Stimulated activated CD8-positive, alpha-beta memory T cell treated with anti-CD3 and anti-CD28 coated beads, Interleukin-4, amount 100 ng/mL, for 24 hours (primary cell): ENCODE results near the gene RCC1.
"Not testable (repeated sequence)": the region's sequence is repeated elsewhere in the genome, so short reads cannot be mapped to it uniquely, and the experiment has no call there.

Experiments
- DNase-seq: peaks from one replicate; pipeline ENCODE4 v3.0.0-alpha.2; 2020; ENCODE audit warnings: low read depth

The RCC1 gene

DNA sequence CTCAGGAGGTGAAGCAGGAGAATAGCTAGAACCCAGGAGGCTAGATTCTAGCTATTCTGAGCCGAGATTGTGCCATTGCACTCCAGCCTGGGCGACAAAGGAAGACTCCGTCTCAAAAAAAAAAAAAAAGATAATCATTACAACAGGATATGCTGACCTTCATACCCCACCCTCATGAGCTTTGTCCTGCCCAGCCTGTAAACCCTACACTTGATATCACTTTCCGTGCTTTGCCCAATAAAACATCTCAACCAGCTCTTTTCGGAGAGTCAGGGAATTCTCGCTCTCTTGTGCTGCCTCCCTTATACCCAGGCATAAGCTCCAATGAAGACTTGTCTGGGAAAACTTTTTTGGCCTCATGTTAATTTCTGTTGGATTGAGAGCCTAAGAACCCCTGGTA, 45.5 kb downstream of the RCC1 start:
- no peak for DNase-seq

DNA sequence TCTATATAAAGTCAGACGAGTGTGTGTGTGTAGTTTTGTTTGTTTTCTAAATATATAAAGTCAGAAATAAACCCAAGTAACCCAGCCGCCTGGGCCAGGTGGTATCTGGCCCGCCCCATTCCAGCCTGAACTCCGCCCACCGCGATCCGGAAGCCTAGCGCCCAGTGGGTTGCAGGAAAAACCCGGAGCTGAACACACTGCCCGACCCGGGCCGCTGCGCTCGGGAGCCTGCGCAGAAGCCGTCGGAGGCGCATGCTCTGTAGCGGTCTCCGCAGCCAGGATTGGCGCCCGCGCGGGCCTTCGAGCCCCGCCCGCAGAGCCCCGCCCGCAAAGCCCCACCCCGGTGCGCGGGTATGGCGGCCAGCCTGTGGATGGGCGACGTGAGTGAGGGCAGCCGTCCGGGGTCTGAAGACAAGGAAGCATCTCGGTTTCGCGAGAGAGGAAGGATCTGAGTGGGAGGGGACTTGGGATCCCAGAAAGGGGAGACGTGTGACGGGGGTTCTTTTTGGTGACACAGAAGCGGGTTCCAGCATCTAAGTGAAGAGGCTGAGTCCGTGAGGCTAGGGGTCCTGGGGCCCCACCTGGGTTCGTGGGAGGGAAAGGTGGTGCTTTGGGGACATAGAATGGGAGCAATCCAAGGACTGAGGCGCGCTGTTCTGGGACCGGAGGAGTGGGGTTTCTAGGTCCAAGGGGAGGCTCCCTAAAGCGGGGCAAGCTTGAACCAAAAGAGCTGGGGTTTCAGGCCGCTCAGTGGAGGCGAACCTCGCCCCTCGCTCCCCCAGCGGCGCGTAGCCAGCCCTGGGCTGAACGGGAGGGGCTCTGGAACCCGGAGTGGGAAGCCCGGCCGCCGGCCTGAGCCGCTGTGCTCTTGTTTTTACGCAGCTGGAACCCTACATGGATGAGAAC, 47.2 kb downstream of the RCC1 start, which contains the start of gene TRNAU1AP:
Gene TRNAU1AP, plus strand, starts transcription at position 328 of the 906 bp plus-strand sequence. Its CDS starts 26 bp downstream, at position 354.
- peak; percentile 96 for DNase-seq

GRCh38 chr1:28560886-28561285, 55.0 kb downstream of the RCC1 start:
- no peak for DNase-seq

- DNase-seq = no peak
Observed at GRCh38 chr1:28564310-28564709, 58.5 kb downstream of the RCC1 start.

GRCh38 chr1:28565040-28565439, 59.2 kb downstream of the RCC1 start:
- no peak for DNase-seq

- DNase-seq = no peak
Observed at GRCh38 chr1:28565726-28566125, 59.9 kb downstream of the RCC1 start.

DNA sequence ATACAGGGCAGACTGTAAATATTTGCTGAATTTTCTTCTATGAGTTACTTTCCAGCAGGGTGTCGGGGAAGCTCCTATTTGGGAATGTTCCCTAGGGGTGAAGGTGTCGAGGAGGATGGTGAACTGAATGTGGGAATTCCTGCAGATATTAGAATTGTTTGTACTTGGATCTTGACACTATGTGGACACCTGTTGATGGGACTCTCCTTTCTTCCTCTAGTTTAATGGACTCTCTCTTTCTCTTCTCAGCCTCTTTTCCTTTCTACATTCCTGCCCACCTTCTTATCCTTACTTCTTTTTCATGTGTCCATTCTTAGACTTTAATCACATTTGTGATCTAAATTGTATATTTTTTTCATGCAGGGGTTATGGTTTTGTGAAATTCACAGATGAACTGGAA, 61.1 kb downstream of the RCC1 start:
- no peak for DNase-seq

DNA sequence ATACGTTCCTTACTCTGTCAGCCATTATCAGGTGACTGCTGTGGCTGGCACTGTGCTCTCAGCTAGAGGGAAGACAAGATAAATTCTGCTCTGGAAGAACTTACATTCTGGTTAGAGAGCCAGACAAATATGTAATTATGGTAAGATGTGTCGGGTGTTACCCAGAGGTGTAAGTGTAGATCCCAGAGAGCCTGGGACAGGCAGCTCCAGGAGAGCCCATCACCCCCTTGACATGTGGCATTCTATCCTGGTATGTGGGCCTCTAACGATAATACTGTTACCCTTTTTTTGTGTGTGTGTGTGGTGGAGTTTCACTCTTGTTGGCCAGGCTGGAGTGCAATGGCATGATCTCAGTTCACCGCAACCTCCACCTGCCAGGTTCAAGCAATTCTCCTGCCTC, 66.1 kb downstream of the RCC1 start:
- no peak for DNase-seq

DNA sequence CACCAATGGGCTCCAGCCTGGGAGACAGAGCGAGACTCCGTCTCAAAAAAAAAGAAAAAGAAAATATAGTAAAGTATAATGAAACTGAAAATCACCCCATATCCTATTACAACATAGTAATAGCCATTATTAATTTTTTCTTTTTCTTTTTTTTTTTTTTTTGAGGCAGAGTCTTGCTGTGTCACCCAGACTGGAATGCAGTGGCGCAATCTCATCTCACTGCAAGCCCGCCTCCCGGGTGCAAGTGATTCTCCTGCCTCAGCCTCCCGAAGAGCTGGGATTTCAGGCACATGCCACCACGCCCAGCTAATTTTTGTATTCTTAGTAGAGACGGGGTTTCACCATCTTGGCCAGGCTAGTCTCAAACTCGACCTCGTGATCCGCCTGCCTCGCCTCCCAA, 67.0 kb downstream of the RCC1 start:
- DNase-seq = not testable (repeated sequence)

DNA sequence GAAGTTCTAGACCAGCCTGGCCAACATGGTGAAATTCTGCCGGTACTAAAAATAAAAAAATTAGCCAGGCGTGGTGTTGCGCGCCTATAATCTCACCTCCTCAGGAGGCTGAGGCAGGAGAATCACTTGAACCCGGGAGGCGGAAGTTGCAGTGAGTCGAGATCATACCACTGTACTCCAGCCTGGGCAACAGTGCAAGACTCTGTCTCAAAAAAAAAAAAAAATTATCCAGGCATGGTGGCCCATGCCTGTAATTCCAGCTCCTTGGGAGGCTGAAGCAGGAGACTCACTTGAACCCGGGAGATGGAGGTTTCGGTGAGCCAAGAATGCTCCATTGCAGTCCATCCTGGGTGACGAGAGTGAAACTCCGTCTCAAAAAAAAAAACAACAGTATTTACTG, 67.7 kb downstream of the RCC1 start:
- DNase-seq = no peak

DNA sequence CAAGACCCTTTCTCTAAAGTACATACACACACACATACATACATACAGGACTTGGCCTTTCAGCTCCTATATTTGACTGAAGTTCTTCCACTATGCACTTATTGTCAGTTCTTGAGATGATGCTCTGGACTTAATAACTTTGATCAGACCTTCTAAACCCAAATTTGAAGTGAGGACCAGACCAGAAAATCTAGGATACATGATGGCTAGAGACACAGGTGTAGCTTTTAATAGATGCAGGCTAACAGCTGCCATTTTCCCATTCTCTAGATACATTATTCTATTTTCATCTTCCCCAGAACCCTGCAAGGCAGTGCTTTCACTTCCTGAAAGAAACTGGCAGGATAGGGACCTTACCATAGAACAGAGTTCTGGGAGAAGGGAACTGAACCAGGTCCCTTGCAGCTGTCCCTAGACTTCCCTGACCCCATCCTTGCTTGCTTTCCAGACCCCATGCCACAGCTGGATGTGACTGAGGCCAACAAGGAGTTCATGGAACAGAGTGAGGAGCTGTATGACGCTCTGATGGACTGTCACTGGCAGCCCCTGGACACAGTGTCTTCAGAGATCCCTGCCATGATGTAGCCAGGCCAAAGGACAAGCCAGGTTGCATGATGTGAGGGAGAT, 71.3 kb downstream of the RCC1 start:
- DNase-seq = no peak

GRCh38 chr1:28577738-28578536, 72.1 kb downstream of the RCC1 start:
- DNase-seq = no peak

DNA sequence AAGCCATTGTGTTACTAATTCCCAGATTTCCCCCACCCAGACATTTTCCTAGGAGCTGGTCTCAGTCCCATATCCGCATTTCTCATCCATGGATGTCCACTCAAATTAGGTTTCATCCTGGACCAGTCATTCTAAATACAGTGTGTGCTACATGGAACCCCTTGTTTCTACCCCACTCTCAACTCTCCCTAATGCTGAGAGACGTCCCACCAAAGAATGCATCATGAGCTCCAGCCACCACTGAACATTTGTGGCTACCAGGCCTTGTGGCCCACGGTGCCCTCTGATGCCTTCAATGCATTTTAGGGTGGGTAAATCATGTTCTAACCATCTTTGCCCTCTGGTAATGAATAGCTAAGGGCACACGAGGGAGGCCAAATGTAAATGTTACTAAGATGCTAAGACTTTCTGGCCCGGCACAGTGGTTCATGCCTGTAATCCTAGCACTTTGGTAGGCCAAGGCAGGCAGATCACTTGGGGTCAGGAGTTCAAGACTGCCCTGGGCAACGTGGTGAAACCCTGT, 72.9 kb downstream of the RCC1 start:
- no peak for DNase-seq

DNA sequence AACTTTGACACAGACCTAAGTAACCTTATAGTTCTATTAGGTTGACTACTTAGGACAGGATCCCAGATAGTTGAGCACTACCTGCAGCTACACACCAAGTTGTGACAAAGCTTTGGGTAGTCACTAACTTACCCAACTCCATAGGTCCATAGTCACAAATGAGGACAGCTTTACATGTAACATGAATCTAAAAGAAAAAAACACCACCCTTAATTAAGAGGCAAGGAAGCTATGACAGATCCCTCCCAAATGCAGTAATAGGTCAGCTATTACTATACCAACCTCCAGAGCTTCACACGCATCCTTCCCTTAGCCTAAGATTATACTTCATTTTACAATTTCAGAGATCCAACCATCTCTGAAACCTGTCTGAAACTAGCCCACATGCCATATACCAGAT, 73.6 kb downstream of the RCC1 start:
- no peak for DNase-seq

DNA sequence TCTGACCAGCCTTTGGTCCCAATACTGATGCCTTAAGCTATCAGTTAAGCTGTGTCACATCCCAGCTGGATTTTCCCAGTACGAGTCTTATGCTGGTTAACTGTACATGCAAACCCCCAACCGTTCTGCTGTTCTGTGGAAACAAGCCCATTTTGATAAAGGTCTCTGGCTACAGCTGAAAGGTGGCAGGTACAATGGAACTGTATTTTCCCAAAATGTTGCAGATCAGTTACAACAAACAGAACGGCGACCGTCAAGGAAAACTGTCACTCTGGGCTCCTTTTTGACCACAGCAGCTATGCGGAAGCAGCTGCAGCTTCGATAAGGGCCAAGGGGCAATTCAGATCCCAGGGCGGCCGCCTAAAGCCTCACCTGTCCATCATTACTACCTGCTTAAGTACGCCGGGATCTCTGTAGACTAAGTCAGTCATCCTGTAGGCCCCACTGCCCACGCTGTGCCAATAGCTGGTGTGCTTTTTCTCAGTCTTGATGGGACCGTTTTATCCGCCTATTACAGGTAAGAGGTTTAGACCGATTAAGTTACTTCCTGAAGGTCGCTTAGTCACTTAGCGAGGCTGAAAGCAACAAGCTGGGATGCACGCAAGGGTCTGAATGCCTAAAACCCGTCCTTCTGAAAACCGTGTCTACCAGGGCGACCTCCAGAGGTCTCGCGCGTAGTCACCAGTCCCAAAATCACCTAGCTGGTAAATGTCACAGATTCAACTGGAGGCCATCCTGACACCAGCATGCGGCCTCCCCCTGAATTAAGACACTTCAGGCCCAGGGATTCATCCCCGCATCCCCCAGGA, 75.1 kb downstream of the RCC1 start:
- no peak for DNase-seq

- DNase-seq = peak; percentile 85
Observed at GRCh38 chr1:28581531-28582247, 75.8 kb downstream of the RCC1 start.

DNA sequence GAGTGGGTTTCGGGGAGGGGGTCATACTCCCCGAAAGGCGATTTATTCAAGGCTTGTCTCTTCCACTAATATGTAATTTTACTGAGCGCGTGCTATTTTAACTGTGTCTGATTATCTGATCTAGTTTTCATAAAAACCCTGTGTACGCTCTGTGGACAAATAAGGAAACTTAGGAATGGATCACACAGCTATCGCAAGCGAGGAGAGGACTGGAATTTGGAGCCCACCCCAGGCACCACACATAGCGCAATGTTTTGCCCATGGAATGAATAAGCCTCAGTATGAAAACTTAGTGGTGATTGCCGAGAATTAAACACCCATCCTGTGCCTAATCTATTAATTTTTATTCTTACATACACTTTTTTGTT, 76.4 kb downstream of the RCC1 start:
- no peak for DNase-seq

- not testable (repeated sequence) for DNase-seq
Observed at GRCh38 chr1:28586585-28587391, 80.9 kb downstream of the RCC1 start.
